DND-41 (cell line): ENCODE measurements around the gene ERCC1.

Experiments
- CTCF ChIP-seq: IDR thresholded peaks from 2 replicates; pipeline ENCODE4 v1.5.1; 2012; ENCODE audit warnings: borderline replicate concordance, low read length, moderate library complexity, mild to moderate bottlenecking; ENCODE audit not compliant: poor library complexity, severe bottlenecking; ENCODE audit errors: extremely low read depth
- EZH2 ChIP-seq: IDR thresholded peaks from 3 replicates; pipeline ENCODE4 v1.6.1; 2012; ENCODE audit warnings: borderline replicate concordance, low read depth, mild to moderate bottlenecking, moderate library complexity, low read length, inconsistent platforms; ENCODE audit not compliant: severe bottlenecking

- TF ChIP-seq CTCF (no peak), EZH2 (no peak)
These were observed 15.6 kb downstream of the ERCC1 start for GRCh38 chr19:45408121-45408520.
